ENCODE measurements around the gene GPSM1.
"Not testable (repeated sequence)": the region's sequence is repeated elsewhere in the genome, so short reads cannot be mapped to it uniquely, and the experiment has no call there.

The GPSM1 gene

GRCh38 chr9:136345281-136346156, 18.2 kb downstream of the GPSM1 start:
- no peak for DNase-seq (ENCODE audit: low spot score)

GRCh38 chr9:136346157-136346481, 18.8 kb downstream of the GPSM1 start:
- DNase-seq (ENCODE audit: low spot score) = no peak

GRCh38 chr9:136346927-136347465, 19.7 kb downstream of the GPSM1 start:
- DNase-seq (ENCODE audit: low spot score) = no peak

- DNase-seq (ENCODE audit: low spot score) = no peak
Measured at GRCh38 chr9:136347472-136348256, 20.3 kb downstream of the GPSM1 start.

GRCh38 chr9:136348691-136349090, 21.4 kb downstream of the GPSM1 start:
- DNase-seq (ENCODE audit: low spot score) = no peak

GRCh38 chr9:136349546-136349945, 22.2 kb downstream of the GPSM1 start:
- DNase-seq (ENCODE audit: low spot score) = no peak

GRCh38 chr9:136351252-136351800, 24.0 kb downstream of the GPSM1 start:
- no peak for DNase-seq (ENCODE audit: low spot score)

GRCh38 chr9:136351868-136352267, 24.5 kb downstream of the GPSM1 start:
- DNase-seq (ENCODE audit: low spot score) = not testable (repeated sequence)

GRCh38 chr9:136352682-136353081, 25.3 kb downstream of the GPSM1 start:
- DNase-seq (ENCODE audit: low spot score) = no peak

GRCh38 chr9:136353088-136353487, 25.7 kb downstream of the GPSM1 start:
- DNase-seq (ENCODE audit: low spot score) = no peak

- DNase-seq (ENCODE audit: low spot score) = no peak
Measured at GRCh38 chr9:136353757-136354488, 26.6 kb downstream of the GPSM1 start.

GRCh38 chr9:136354592-136355085, 27.3 kb downstream of the GPSM1 start:
- no peak for DNase-seq (ENCODE audit: low spot score)

- DNase-seq (ENCODE audit: low spot score) = no peak
Measured at GRCh38 chr9:136355616-136356557, 28.5 kb downstream of the GPSM1 start.

GRCh38 chr9:136357202-136357725, 29.9 kb downstream of the GPSM1 start:
- no peak for DNase-seq (ENCODE audit: low spot score)

- no peak for DNase-seq (ENCODE audit: low spot score)
Measured at GRCh38 chr9:136358016-136358415, 30.7 kb downstream of the GPSM1 start.

GRCh38 chr9:136358888-136359287, 31.5 kb downstream of the GPSM1 start:
- DNase-seq (ENCODE audit: low spot score) = no peak

GRCh38 chr9:136359774-136360718, 32.7 kb downstream of the GPSM1 start:
- DNase-seq (ENCODE audit: low spot score) = no peak

- no peak for DNase-seq (ENCODE audit: low spot score)
Measured at GRCh38 chr9:136361047-136361753, 33.9 kb downstream of the GPSM1 start.
